Stimulated activated CD8-positive, alpha-beta memory T cell treated with anti-CD3 and anti-CD28 coated beads, Interleukin-4, amount 100 ng/mL, for 4 hours (primary cell): ENCODE measurements around the gene IZUMO4.

Experiments used
- DNase-seq, 2 donors: peaks; one replicate each; pipeline ENCODE4 v3.0.0-alpha.2; 2020; ENCODE audit warnings: low read depth in 2 of 2, low spot score in 1 of 2

Gene IZUMO4

DNA sequence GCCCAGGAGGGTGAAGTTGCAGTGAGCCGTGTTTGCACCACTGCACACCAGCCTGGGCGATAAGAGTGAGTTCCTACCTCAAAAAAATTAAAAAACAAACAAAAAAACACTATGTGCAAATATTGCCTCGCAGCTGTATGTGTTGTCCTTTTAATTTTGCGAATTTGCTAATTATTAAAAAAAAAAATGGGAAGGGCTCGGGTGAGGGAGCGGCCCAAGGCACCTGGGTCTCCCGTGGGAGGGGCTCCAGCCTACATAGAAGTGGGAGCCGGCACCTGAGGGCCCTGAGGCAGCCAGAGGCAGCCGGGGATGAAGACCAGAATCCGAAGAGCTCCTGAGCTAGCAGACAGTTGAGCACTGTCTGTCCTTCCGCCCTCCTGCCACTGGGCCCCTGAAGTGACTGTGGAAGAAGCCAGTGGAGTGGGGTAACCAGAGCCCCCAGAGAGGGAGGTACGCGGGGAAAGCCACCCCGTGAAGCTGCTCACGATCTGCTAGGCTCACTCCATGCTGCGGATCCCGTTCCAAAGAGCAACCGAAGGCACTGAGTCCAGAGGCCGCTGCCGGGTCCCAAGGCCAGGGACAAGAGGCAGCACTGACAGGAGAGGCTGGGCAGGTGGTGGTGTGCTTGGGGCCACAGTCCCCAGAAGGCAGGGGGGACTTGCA is 6.5 kb downstream of the IZUMO4 start:
- DNase-seq = no peak

DNA sequence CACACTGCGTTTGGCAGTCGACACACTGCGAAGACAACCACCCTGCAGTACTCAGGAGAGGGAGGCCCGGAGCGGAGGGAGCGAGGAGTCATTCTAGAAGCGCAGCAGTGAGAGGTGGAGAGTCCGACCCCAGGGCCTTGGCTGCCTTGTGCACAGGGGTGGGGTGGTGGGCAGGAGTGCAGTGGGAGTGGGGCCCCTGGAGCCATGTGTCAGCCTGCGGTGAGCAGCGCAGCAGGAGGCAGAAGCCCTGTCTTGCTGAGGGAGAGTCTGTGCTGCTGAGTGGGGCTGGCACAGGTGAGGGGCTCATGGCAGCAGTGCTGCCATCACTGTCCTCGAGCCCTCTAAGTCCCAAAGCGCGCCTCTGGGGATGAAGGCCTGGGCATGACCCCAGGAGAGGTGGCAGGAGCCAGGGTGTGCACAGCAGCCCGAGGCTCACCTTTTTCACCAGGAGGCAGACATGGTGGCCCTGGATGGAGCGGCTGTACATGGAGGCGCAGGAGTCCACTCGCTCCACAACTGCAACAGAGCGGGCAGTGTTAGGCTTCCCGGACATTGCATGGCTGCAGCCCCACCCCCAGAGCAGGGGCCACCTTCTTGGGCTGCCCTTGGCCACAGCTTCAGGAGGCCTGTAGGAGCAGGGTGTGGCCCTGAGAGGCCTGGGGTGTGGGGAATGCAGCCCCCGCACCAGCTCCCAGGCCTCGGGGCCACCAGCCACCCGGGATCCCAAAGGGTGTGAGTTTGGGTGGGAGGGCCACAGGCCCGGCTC is 11.7 kb downstream of the IZUMO4 start:
- DNase-seq = no peak

- no peak for DNase-seq
Measured at GRCh38 chr19:2109046-2109864, 12.5 kb downstream of the IZUMO4 start.

DNA sequence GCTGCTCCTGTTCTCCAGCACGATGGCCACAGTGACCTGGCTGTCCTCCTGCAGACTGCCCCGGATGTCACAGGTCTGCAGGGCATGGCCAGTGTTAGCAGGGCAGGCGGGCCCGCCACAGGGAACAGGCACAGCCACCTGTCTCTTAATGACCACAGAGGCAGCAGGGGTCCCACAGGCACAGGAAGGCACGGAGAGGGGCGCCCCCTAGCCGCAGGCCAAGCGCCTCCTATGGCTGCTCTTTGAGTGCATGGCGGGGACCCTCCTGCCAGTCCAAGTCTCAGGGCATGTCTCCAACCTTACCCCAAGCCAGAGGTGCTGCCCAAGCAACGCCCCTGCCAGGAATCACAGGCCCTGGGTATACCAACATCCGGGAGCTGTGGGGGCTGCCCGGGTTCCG is 14.1 kb downstream of the IZUMO4 start:
- DNase-seq = no peak

DNA sequence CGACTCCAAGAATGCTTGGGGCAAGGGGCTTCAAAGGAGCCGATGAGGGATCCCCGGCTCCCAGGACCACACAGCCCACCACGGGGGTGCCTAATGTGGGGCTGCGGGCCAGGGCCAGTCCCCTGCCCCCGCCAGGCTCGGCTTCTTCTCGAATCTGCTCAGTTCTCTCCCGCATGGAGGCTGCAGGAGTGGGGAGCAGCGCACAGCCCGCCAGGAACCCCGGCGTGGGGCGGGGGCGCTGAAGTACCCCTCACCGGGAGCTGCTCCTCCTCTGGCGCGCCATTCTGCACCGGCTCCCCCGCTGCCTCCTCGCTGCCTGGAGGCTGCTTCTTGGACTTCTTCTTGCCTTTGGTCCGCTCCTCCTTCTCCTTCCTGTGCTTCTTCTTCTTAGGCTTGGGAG is 14.7 kb downstream of the IZUMO4 start:
- DNase-seq = no peak

DNA sequence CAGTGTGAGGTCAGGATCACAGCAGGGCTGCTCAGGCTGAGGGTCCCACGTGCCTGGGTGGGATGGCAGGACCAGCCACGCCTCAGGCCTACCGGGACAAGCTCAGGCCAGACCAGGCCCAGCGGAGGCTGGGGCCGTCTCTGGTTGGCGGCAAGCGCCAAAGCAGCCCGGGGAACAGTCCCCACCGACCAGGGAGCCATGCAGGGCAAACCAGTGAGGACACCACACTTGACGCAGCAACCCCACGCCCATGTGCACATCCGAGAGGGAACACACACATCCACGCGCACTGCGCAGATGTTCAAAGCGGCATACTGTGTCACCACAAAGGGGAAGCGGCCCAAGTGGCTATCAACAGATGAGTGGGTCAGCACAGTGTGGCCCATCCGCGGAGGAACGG is 15.2 kb downstream of the IZUMO4 start:
- DNase-seq = no peak

DNA sequence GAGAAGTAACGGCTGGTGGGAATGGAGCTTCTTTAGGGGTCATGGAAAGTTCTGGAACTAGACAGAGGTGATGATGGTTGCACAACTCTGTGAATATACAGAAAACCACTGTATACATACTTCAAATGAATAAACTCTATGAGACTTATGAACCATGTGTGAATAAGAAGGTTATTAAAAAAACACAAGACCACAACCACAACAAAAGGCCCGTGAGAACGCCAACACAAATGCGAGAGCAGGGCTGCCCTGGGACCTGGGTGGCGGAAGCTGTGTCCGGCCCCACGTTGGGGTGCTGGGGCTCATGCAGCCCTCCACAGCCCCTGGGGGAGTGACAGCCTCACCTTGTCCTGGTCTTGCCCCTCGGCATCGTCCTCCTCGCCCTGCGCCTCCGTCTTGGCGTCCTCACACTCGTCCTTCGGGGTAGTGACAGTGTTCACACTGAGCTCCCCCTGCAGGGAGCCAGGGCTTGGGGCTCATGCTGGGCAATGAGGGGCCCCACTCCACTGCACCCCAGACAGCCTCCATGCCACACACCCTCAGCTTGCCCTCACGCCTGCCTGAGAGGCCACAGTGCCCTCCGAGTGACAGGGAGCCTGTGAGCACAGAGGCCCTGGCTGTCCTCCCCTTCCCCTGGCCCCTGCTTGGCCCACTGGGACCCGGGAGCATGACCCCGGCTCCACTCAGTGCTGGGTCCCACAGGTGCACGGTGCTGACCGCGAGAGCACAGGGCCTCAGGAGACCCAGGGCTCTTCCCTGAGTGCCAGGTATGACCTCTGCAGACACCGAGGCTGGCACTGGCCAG is 16.0 kb downstream of the IZUMO4 start:
- DNase-seq = no peak

DNA sequence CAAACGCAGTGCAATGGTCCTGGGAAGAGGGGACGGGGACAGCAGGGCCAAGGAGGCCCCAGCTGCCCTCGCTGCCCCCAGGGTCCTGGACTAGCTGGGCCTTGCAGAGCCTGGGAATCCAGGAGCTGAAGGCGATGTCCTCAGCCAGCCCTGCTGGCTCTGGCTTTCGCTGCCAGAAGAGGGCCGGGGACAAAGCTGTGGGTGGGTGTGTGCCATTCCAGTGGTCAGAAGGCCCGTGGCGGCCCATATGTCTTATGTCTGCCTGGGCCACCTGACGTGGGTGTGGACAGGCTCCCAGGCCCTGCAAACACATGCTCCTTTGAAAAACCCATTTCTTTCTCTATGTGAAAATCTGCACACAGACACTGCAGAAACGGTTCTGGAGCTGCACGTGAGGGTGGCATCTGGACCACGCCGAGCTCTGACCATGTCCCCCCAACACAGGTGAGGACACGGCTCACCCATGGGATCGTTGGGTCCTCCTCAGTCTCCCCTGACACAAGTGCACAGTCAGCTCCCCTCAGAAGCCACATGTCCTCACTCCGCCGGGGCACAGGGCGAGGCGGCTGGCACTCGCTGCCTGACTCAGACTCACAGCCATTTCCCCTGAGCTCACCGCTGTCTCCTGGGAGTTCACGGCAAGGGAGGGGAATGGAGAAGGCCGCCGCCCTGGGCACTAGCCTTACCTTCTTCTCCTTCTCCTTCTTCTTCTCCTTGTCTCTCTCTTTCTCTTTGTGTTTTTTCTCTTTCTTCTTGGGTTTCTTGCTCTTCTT is 16.9 kb downstream of the IZUMO4 start:
- no peak for DNase-seq

DNA sequence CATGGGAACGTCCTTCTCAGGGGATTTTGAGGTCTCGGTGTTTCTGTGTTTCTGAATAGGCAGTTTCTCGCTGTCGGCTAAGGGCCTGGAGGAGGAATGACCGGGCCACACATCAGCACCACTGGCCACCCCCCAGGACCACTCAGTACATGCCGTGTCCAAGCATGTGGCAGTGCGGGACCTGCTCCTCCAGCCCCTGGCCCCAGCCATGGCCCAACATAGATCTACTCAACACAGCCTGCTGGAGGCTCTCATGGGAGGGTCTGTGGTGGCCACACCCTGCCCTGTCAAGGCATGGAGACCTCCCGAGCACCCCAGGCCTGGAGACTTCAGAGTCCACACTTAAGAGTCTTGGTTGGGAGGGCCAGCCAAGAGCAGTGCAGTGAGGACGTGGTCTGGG is 17.5 kb downstream of the IZUMO4 start:
- DNase-seq = no peak

DNA sequence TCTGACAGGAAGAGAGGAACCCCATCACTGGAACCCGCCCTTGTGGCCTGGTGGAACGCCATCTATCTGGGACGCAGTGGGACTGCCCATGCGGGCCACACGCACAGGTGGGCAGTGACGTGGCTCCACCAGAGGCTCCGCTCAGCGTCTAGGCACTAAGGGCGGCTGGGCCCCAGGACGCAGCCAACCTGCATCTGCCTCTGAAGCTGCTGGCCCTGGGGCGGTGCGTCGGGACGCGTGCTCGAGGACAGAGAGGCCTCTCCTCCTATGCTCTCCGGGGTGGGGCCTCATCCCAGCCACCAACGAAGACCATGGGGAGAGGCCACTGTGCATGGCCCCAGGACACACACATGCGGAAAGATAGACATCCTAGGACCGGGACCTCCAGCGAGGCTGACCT is 18.1 kb downstream of the IZUMO4 start:
- no peak for DNase-seq

DNA sequence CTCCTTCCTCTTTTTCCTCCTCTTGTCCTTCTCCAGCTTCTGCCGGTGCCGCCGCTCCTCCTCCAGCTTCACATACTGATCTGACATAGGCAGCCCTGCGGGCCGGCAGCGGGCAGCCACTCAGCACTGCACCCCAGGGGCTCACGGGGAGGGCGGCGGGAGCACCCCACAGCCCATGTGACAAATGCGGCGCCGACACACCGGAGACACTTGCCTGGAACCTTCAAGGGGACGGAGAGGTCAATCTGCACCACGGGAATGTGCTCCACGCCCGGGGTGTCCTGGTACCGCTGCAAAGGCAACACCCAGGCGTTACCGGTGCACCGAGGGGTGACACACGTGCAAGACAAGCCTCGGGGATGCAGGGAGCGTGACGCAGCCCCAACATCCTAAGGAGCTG is 18.6 kb downstream of the IZUMO4 start:
- no peak for DNase-seq

- DNase-seq = no peak
Measured at GRCh38 chr19:2115911-2116426, 19.3 kb downstream of the IZUMO4 start.

DNA sequence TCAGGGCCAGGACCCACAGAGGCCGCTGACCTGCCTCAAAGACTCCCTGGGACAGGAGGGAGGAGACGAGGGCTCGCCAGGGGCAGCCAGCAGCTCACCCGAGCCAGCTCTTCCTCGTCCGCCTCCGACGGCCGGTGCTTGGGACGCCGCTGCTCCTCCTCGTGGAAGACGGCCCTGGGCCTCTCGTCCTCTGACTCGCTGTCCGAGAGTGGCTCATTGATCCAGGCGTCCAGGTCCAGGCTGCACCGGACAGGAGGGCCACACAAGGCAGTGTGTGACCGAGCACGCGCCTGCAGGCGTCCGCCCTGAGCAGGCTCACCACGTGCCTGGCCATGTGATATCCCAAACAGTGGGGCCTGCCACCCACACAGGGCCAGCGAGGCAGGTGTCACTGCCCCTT is 19.8 kb downstream of the IZUMO4 start:
- DNase-seq = no peak

DNA sequence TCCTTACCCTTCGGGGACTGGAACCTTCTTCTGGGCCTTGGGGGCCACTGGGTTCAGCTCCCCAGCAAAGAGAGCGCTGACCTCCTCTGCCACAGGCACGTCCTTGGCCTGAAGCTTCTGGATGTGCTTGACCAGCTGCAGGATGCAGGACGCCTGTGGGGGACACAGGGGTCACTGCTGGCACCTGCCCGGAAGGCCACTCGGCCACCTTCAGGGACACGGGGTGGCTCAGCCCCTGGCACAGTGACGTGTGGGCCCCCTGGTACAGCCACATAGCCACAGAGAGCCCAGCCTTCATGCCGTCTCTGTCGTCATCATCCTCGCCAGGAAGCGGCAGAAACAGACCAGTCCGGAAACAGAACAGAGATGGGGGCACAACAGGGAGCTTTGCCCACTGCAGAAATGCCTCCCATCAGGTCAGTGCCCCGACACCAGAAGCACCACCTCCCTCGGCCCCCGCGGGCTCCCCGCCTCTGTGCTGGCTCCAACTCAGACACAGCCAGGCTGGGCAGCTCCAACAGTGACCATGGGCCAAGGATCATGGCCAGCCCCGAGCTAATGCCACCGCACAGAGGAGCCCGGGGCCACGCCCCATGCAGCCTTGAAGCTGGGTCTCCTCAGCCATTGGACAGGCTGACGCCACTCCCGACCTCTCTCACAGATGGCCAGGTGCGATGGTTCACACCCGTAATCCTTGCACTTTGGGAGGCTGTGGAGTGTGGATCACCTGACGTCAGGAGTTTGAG is 20.7 kb downstream of the IZUMO4 start:
- no peak for DNase-seq

GRCh38 chr19:2118438-2118837 is 21.7 kb downstream of the IZUMO4 start:
- DNase-seq = no peak

DNA sequence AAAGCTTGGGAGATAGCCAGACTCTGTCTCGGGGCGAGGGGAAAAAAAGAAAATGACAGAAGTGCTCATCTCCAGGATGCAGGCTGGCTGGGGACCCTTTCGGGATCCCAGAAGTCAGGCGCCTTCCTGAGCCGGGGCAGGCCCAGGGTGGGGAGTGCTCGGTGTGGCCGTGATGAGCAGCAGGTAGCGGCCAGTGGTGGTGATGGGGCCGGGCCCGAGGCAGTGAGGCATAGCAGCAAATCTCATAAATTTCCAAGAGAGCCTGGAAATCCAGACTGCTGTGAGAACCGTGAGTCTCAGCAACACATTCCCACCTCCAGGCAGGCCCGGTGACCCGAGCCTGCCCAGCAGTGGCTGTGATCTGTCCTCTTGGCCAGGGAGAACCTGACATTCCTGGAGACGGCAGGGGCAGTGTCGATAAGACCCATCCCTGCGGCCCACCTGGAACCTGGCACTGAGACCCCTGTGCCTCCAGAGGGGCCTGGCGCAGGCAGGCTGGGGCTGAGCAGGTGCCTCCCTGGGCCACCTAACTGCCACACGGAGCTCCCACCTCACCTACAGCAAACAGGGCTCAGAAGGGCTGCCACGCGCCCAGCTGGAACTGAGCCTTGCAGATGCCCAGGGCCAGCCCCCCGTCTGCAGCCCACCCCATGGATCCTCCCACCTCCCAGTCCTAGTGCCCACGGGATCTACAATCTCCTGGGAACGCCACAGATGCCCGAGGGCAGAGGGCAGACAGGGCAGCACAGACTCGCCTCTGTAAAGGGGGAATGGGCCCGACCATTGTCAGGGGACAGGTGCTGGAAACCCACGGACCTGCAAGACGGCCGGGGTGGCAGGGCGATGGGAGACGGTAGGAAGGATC is 23.4 kb downstream of the IZUMO4 start:
- no peak for DNase-seq

DNA sequence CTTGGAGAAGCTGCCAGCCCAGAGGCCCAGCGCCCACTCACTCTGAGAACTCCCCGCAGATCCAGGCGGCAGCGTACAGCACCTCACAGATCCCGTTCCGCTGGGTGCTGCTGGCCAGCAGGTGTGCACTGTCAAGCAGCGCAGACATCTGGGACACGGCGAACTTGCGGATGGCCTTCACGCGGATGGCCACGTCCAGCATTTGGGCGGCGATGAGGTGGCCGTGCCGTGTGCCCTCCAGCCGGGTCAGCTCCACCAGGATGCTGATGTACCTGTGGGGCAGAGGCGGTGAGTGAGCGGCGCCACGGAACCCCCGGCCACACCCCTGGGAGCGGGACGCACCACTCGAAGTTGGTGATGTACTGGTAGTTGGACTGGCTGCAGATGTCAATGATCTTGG is 24.1 kb downstream of the IZUMO4 start:
- no peak for DNase-seq

GRCh38 chr19:2121416-2122051 is 24.8 kb downstream of the IZUMO4 start:
- DNase-seq = no peak
